Measurements from ENCODE around the gene SYCE3.

SYCE3 gene

GRCh38 chr22:50581031-50581949, 18.6 kb upstream of the SYCE3 start:
- Histone ChIP-seq H3K4me3 (ENCODE audit: low read length, poor library complexity, severe bottlenecking) (peak overlapping the region; percentile 93), H3K27me3 (ENCODE audit: insufficient read depth, low read length, poor library complexity, severe bottlenecking) (no peaks in the 10 kb centered on the region), H3F3A (ENCODE audit: low read depth) (no peaks in the 10 kb centered on the region), H3K9me3 (ENCODE audit: insufficient read depth, low read depth, low read length) (no peaks in the 10 kb centered on the region), H3K9me2 (replicated peaks; ENCODE audit: low read depth, low read length) (no peaks in the 10 kb centered on the region), H3K4me2 (ENCODE audit: low read depth, low read length, poor library complexity, severe bottlenecking) (peak overlapping the region; percentile 97), H4K20me1 (ENCODE audit: insufficient read depth, low read length, poor library complexity, severe bottlenecking) (peaks cover 3% of the 10 kb centered on the region), H3K36me3 (ENCODE audit: insufficient read depth, low read length) (no peaks in the 10 kb centered on the region), H3K9ac (ENCODE audit: low read depth, low read length, poor library complexity, severe bottlenecking) (peak overlapping the region; percentile 94), H3K4me1 (ENCODE audit: insufficient read depth, low read length, poor library complexity, severe bottlenecking) (peaks cover 28% of the 10 kb centered on the region), H3K79me2 (ENCODE audit: insufficient read depth, low read length) (peaks cover 24% of the 10 kb centered on the region), H2AFZ (ENCODE audit: low read length) (no peak overlapping the region)
- TF ChIP-seq EZH2phosphoT487 (IDR thresholded peaks at IDR 0.05; ENCODE audit: borderline replicate concordance) (no peak), CTCF (conservative IDR thresholded peaks at IDR 0.05; ENCODE audit: low read length) (no peak)

GRCh38 chr22:50579752-50580151, 17.0 kb upstream of the SYCE3 start:
- no peaks in the 10 kb centered on the region for H3K27me3 ChIP-seq (ENCODE audit: insufficient read depth, low read length, poor library complexity, severe bottlenecking)
- H4K20me1 ChIP-seq (ENCODE audit: insufficient read depth, low read length, poor library complexity, severe bottlenecking): peaks cover 3% of the 10 kb centered on the region
- no peaks in the 10 kb centered on the region for H3F3A ChIP-seq (ENCODE audit: low read depth)
- no peaks in the 10 kb centered on the region for H3K9me2 ChIP-seq (replicated peaks; ENCODE audit: low read depth, low read length)
- H3K4me1 ChIP-seq (ENCODE audit: insufficient read depth, low read length, poor library complexity, severe bottlenecking): peaks cover 18% of the 10 kb centered on the region
- no peaks in the 10 kb centered on the region for H3K36me3 ChIP-seq (ENCODE audit: insufficient read depth, low read length)
- H3K4me3 ChIP-seq (ENCODE audit: low read length, poor library complexity, severe bottlenecking): no peak overlapping the region
- H3K9ac ChIP-seq (ENCODE audit: low read depth, low read length, poor library complexity, severe bottlenecking): no peak overlapping the region
- H3K4me2 ChIP-seq (ENCODE audit: low read depth, low read length, poor library complexity, severe bottlenecking): no peak overlapping the region
- H2AFZ ChIP-seq (ENCODE audit: low read length): no peak overlapping the region
- no peaks in the 10 kb centered on the region for H3K9me3 ChIP-seq (ENCODE audit: insufficient read depth, low read depth, low read length)
- peaks cover 24% of the 10 kb centered on the region for H3K79me2 ChIP-seq (ENCODE audit: insufficient read depth, low read length)
- TF ChIP-seq CTCF (conservative IDR thresholded peaks at IDR 0.05; ENCODE audit: low read length) (no peak), EZH2phosphoT487 (IDR thresholded peaks at IDR 0.05; ENCODE audit: borderline replicate concordance) (no peak)

- Histone ChIP-seq H3K9ac (ENCODE audit: low read depth, low read length, poor library complexity, severe bottlenecking) (no peak overlapping the region), H2AFZ (ENCODE audit: low read length) (no peak overlapping the region), H3K9me3 (ENCODE audit: insufficient read depth, low read depth, low read length) (no peaks in the 10 kb centered on the region), H3K27me3 (ENCODE audit: insufficient read depth, low read length, poor library complexity, severe bottlenecking) (no peaks in the 10 kb centered on the region), H4K20me1 (ENCODE audit: insufficient read depth, low read length, poor library complexity, severe bottlenecking) (peaks cover 3% of the 10 kb centered on the region), H3K4me1 (ENCODE audit: insufficient read depth, low read length, poor library complexity, severe bottlenecking) (peaks cover 17% of the 10 kb centered on the region), H3K4me2 (ENCODE audit: low read depth, low read length, poor library complexity, severe bottlenecking) (no peak overlapping the region), H3K4me3 (ENCODE audit: low read length, poor library complexity, severe bottlenecking) (no peak overlapping the region), H3K9me2 (replicated peaks; ENCODE audit: low read depth, low read length) (no peaks in the 10 kb centered on the region), H3K36me3 (ENCODE audit: insufficient read depth, low read length) (no peaks in the 10 kb centered on the region), H3F3A (ENCODE audit: low read depth) (no peaks in the 10 kb centered on the region), H3K79me2 (ENCODE audit: insufficient read depth, low read length) (peaks cover 24% of the 10 kb centered on the region)
- TF ChIP-seq EZH2phosphoT487 (IDR thresholded peaks at IDR 0.05; ENCODE audit: borderline replicate concordance) (no peak), CTCF (conservative IDR thresholded peaks at IDR 0.05; ENCODE audit: low read length) (no peak)
Observed at GRCh38 chr22:50578776-50579310, 16.1 kb upstream of the SYCE3 start.

Data from Loucy (cell line).